NOMO-1 (cell line): ENCODE data around the gene DMAC1.

Source experiments
- DNase-seq, 2 experiments: peaks; one replicate each; lab custom pipeline; 2025; ENCODE audit not compliant: unreplicated experiment in 2 of 2; lab: John Stamatoyannopoulos, UW

The DMAC1 gene

DNA sequence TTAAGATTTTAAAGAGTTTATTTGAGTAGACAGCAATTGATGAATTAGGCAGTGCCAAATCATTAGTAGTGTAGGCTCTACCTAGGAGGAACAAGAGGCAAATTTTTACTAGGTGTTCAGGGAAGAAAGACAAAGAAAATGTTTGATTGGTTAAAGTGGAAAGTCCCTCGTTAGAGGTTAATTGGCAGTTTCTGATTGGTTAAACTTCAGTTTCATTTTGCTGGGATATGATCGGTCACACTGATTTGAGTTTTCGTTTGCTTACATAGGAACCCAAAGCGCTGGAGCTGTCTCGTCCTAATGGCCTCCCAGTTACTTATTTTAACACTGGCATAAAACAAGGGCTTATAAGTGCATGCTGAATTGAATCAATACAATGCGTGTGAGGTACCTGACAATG is 15.1 kb downstream of the DMAC1 start:
- no peak for DNase-seq

DNA sequence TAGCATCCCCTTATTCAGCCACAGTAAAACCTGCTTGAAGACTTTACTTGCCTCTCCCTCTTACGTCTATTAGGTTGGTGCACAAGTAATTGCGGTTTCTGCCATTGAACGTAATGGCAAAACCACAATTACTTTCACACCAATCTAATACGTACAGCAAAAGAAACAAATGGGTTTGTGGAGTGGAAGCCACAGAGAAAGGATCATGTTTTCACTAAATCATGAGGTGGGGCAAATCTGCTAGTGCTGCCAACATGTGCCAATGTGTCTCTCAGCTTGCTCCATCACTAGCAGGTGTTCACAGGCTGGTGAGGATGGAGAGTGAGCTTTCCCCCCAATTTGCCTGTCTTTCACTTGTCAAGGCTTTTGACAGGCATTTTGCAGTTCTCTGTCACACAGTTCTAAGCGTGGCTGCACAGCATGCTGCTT is 15.9 kb downstream of the DMAC1 start:
- DNase-seq: no peak

DNA sequence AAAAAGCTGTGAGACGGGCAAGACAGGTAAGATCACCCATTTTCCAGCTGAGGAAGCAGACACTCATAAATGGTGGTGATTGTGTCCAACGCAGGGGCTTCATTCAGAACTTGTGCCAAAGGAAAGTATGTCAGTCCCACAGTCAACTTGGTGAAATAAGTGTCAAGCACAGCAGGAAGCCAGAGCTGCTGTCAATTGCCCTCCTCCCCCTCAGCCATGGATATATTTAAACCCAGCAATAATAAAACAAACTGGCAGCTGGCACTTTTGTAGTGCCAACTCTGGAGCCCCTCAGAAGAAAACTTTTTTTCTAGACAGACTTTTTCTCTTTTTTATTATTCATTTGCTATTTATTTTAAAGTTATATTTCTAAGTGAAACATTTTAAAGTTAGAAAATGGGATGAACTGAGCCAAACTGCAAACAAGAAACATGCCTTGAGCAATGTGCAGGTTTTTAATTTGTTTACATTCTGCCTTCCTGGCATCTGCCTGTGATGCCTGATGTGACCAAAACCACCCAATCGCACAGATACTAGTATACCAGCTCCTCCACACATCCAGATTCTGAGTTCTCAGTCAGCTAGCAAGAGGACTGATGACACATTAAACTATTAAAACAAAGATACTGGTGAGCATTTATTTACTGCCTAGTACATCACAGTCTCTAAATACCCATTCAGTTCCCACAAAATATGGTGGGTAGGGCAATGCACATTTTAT is 17.0 kb downstream of the DMAC1 start:
- DNase-seq: no peak

DNA sequence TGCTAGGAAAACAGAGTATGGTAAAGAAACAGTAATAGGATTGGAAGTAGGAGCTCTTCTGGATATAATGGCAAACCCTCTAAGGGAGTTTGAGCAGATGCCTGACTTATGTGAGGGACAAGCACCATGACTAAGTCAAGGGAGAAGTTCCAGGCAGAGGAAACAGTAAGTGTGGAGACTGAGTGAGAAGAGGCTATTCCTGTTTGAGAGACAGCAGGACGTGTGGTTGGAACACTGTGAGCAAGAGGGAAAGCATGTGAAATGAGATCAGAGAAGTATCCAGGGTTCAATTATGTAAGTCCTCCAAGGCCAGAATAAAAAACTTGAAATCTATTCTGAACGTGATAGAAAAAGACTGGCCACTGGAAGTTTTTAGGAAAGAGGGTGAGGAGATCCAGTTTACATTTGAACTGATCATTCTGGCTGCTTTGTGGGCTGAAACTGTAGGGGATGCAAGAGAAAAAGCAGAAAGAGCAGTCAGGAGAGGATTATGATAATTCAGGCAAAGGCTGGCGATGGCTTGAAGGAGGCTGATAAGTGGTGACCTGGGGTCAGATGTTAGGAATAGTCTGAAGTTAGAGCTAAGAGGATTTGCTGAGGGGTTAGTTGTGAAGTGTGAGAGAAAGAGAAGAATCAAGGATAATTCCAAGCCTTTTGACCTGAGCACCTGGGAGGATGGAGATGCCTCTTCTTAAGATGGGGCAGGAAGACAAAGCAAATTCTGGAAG is 19.2 kb downstream of the DMAC1 start:
- no peak for DNase-seq

DNA sequence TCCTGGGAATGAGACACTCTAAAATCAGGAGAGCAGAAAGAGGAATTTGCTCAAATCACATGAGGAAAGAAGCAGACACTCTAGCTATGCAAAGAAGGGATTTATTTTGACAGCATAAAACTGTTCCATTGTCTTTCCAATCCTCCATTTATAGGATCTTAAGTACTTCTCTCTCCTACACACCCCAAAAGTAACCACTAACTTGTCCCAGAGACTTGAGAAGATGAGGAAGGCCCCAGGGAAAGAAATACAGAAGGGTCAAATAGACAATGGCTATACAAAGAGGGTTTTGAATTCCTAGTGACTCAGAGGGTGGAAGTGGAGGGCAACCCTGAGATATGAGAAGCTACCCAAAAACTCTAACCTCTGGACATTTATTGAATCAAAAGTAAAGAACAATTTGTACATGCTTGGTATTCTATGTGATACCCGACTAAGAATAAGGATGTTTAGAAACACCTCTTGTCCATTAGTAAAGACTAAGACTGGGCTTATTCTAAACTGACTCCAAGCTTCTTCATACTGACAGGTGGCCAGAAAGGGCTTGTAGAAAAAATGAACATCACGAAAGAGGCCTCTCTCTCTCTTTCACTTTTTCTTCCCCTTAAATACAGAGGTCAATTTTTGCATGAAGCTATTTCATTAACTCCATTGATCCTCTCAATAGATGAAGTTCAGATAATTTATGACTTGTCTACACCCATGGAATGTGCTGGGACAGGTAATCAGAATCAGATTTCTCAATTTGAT is 20.6 kb downstream of the DMAC1 start:
- no peak for DNase-seq

DNA sequence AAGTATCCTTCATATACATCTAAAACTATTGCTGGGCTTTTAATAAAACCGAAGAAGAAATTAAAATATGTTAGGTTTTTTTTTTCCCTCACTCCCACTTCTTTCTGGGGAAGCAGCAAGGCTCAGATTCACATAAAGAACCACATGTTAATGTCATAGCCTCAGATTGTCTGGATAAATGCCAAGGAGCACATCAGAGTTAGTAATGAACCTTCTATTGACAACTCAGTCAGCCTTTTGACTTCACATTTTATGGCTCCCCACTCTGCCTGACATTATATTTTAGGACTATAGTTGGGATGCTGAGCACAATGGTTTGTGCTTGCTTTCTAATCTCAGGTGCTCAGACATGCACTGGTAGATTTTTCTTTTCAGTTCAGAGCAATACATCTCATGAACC is 21.8 kb downstream of the DMAC1 start:
- no peak for DNase-seq

DNA sequence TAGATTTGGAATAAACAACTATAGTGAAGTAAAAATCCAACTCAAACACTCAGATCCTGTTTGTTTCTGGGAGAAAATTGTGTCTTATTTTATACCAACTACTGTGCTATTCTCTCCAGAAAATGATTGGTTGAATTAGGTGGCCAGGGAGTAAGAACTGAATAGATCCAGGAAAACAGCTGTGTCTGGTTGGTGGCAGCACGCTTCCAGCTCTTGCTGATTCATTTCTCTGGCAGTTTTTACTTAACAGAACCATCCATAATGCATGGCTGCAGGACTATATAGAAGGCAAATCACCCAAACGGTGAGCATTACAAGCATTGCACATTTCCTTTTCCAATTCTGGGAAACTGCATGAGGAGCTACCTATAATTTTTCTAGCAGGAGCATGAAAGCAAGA is 29.5 kb downstream of the DMAC1 start:
- DNase-seq: no peak

DNA sequence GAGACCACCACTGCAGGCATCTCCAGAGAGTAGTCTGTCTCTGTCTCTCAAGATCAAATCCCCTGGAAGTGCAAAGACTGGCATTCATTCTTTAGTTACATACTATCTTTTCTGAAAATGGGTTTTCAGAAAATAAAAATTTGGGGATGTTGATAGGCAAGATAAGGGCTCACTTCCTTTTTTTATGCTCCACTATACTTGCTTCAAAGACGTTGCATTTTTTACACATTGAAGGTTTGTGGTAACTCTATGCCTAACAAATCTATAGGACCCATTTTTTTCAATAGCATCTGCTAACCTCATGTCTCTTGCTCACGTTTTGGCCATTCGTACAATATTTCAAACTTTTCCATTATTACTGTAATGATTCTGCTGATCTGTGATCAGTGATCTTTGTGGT is 37.0 kb downstream of the DMAC1 start:
- no peak for DNase-seq

DNA sequence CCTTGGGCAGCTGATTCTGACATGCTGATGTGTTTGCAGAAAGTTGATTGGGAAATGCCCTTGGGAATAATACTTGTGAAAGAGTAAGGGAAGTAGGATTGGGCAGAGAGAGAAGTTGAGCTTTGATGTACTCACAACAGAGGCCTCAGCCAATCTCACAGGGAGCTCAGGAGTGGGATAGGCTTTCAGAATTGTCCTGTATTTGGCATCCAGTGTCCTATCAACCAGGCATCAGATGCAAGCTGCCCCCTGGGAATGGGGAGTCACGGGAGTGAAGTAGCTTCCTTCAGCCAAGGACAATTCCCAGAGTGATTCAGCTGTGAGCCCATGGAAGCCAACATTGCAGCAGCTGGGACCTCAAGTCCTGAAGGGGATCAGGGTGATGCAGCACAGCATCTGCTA is 39.6 kb downstream of the DMAC1 start:
- no peak for DNase-seq

DNA sequence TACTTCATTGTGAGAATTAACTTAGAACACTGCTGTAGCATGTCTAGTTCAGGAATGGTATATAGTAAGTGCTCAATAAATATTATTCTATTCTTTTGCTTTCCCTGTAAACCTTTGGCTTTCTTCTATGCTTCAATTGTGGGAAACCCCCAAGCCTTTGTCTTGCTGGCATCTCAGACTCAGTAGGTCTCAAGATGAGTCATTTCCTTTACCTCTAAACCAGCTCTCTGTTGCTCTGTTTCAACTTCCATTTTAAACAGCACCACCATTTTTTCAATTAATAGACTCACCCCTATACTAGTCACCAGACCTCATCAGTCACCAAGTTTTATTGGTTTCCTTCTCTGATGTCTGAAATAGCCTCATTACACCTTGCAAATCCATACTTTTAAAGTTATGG is 43.5 kb downstream of the DMAC1 start:
- no peak for DNase-seq

DNA sequence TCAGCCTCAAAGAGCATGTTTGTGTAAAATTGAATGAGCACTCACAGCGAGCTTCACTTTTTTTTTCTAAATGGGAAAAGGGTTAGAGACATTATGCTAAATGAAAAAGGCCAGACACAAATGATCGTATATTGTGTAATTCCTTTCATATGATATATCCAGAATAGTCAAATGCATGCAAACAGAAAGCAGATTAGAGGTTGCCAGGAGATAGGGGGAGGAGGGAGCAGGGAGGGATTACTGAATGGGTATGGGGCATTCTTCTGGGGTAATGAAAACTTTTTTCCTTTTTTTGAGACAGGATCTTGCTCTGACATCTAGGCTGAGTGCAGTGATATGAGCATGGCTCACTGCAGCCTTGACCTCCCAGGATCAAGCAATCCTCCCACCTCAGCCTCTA is 47.1 kb downstream of the DMAC1 start:
- DNase-seq: no peak
